K562 (cell line): ENCODE measurements around the gene EIF2AK3. TPM values are rescaled to one million over a fixed set of nuclear protein-coding genes. Genes with fewer than 3 reads are reported as not detected.
A peak's percentile ranks its signal among the peaks of the same experiment; 100 is the strongest.
"Not testable (repeated sequence)": the region's sequence is repeated elsewhere in the genome, so short reads cannot be mapped to it uniquely, and the experiment has no call there.

Experiments
- ATAC-seq: fragments of 200-7000 bp; cut with Tn5 transposase; 3 replicates; pipeline ENCODE4 v1.9.1; 2020; ENCODE audit warnings: moderate library complexity
- BruUV-seq: library from RNA; stranded (reverse); fragments of 400-500 nt; replicated peaks from 2 replicates; lab custom pipeline; 2021; lab: Mats Ljungman, UMichigan
- CTCF ChIA-PET: fragments of 300-600 bp; formaldehyde crosslinking; extraction: SDS; loops from one replicate; lab custom pipeline; 2021; ENCODE audit warnings: low intra/inter-chr PET ratio; lab: Yijun Ruan, JAX
- POLR2A ChIA-PET: fragments of 300-600, 350-650 bp; sonication (Branson Sonifier 250); formaldehyde crosslinking; extraction: SDS; loops from one replicate; lab custom pipeline; 2021; ENCODE audit warnings: antibody characterized with exemption, inconsistent platforms; lab: Yijun Ruan, JAX
- DNase-seq, 4 experiments: peaks; one replicate each; pipeline versions ENCODE4 v3.0.0 to v3.0.0-alpha.2; 2011 to 2018; ENCODE audit warnings: low spot score in 3 of 4, mixed read lengths in 3 of 4; ENCODE audit errors: extremely low read depth in 1 of 4
- FAIRE-seq: peaks from 2 replicates; lab custom pipeline; 2011; peaks lifted over from hg19 to GRCh38; lab: Jason Lieb, UNC
- H2AFZ ChIP-seq: 2 replicates; pipeline ENCODE4 v1.6.0; 2011; ENCODE audit warnings: low read depth, low read length, control low read depth, inconsistent platforms
- H3K27ac ChIP-seq: fragments of 200-600 bp; 3 replicates; pipeline ENCODE4 v1.8.0; 2011; ENCODE audit warnings: low read depth, mild to moderate bottlenecking, control low read depth, inconsistent platforms, low read length, moderate library complexity, mixed read lengths; ENCODE audit errors: extremely low read depth
- H3K27me3 ChIP-seq, 2 experiments: fragments of 300-600 bp in 1 of 2; 2 replicates in 1 of 2; 3 replicates in 1 of 2; pipeline versions ENCODE4 v1.6.0 to v1.8.0; 2011; ENCODE audit warnings: inconsistent platforms in 2 of 2, low read length in 2 of 2, mild to moderate bottlenecking in 1 of 2, mixed read lengths in 1 of 2, moderate library complexity in 1 of 2; ENCODE audit not compliant: control insufficient read depth in 2 of 2, insufficient read depth in 2 of 2
- H3K36me3 ChIP-seq: fragments of 300-600 bp; 3 replicates; pipeline ENCODE4 v1.8.0; 2011; ENCODE audit warnings: mild to moderate bottlenecking, low read length, inconsistent platforms; ENCODE audit not compliant: control insufficient read depth, insufficient read depth
- H3K4me1 ChIP-seq, 2 experiments: fragments of 200-600 bp in 1 of 2; replicated peaks in 1 of 2; 2 replicates in 1 of 2; 3 replicates in 1 of 2; pipeline versions ENCODE4 v1.5.1 to v1.8.0; 2011; ENCODE audit warnings: inconsistent platforms in 2 of 2, low read length in 2 of 2, mild to moderate bottlenecking in 1 of 2, mixed read lengths in 1 of 2, moderate library complexity in 1 of 2; ENCODE audit not compliant: control insufficient read depth in 2 of 2, insufficient read depth in 2 of 2
- H3K4me2 ChIP-seq: 2 replicates; pipeline ENCODE4 v1.6.1; 2011; ENCODE audit warnings: low read length, control low read depth, inconsistent platforms, mixed read lengths; ENCODE audit not compliant: insufficient read depth
- H3K4me3 ChIP-seq: fragments of 200-600 bp; sonication (generic), shearing (Covaris generic); 2 replicates; pipeline ENCODE4 v1.5.1; 2016; ENCODE audit warnings: control low read depth, inconsistent platforms
- H3K79me2 ChIP-seq: fragments of 200-600 bp; 3 replicates; pipeline ENCODE4 v1.8.0; 2011; ENCODE audit warnings: low read length, inconsistent platforms; ENCODE audit not compliant: control insufficient read depth, insufficient read depth
- H3K9ac ChIP-seq, 2 experiments: 2 replicates each; pipeline versions ENCODE4 v1.6.0 to v1.6.1; 2011; ENCODE audit warnings: low read depth in 2 of 2, low read length in 2 of 2, control low read depth in 1 of 2, inconsistent platforms in 1 of 2, mild to moderate bottlenecking in 1 of 2, mixed read lengths in 1 of 2; ENCODE audit not compliant: insufficient read depth in 1 of 2
- H3K9me1 ChIP-seq: one replicate; pipeline ENCODE4 v1.6.0; 2011; ENCODE audit warnings: inconsistent platforms, mild to moderate bottlenecking, low read length, moderate library complexity; ENCODE audit not compliant: control insufficient read depth, insufficient read depth
- H3K9me3 ChIP-seq: replicated peaks from 2 replicates; pipeline ENCODE4 v1.5.1; 2011; ENCODE audit warnings: low read depth, low read length, inconsistent platforms; ENCODE audit not compliant: control insufficient read depth, insufficient read depth
- H4K20me1 ChIP-seq: replicated peaks from 2 replicates; pipeline ENCODE4 v1.6.1; 2011; ENCODE audit warnings: low read length, inconsistent platforms, mixed read lengths; ENCODE audit not compliant: control insufficient read depth, insufficient read depth
- CC2D1A ChIP-seq: fragments of 450-650 bp; IDR thresholded peaks from 2 replicates; pipeline ENCODE4 v1.6.1; 2017; ENCODE audit warnings: mild to moderate bottlenecking
- GABPB1 ChIP-seq: sonication (generic); formaldehyde crosslinking; IDR thresholded peaks from 2 replicates; pipeline ENCODE4 v1.8.0; 2022; ENCODE audit warnings: mild to moderate bottlenecking, missing genetic modification reagents
- MTF1 ChIP-seq: fragments of 250-450 bp; sonication (Bioruptor Pico); IDR thresholded peaks from 2 replicates; pipeline ENCODE4 v1.9.0; 2021; ENCODE audit warnings: moderate library complexity, mild to moderate bottlenecking, inconsistent platforms, borderline replicate concordance
- OTX1 ChIP-seq: fragments of 450-650 bp; formaldehyde crosslinking; IDR thresholded peaks from 2 replicates; pipeline ENCODE4 v1.4.0; 2022; ENCODE audit warnings: mild to moderate bottlenecking
- SMARCB1 ChIP-seq: IDR thresholded peaks from 2 replicates; pipeline ENCODE4 v1.6.1; 2011; ENCODE audit warnings: improper control_type of control experiment, low read depth; ENCODE audit not compliant: insufficient read length
- ZBTB1 ChIP-seq: sonication (generic); formaldehyde crosslinking; IDR thresholded peaks from 2 replicates; pipeline ENCODE4 v1.8.1; 2023; ENCODE audit warnings: missing genetic modification reagents, low read depth, mild to moderate bottlenecking, borderline replicate concordance
- ZNF263 ChIP-seq: sonication (generic); formaldehyde crosslinking; IDR thresholded peaks from 2 replicates; pipeline ENCODE4 v1.8.0; 2022; ENCODE audit warnings: mild to moderate bottlenecking, missing genetic modification reagents, borderline replicate concordance
- WGBS: fragments of 100-300 bp; shearing (Covaris generic); methylation state at CpG from one replicate; pipeline ENCODE4 v1.1.6; 2016; ENCODE audit warnings: low coverage, mixed read lengths; ENCODE audit not compliant: insufficient coverage; ENCODE audit errors: missing lambda C conversion rate; 5-methylcytosine and 5-hydroxymethylcytosine counted together
- in situ Hi-C: fragments of 300-500 bp; cut with MboI; formaldehyde crosslinking; loops from 4 replicates; pipeline ENCODE4 v1.15.0; 2018; ENCODE audit warnings: inconsistent platforms, mixed read lengths
- intact Hi-C: fragments of 100-400 bp; cut with micrococcal nuclease; formaldehyde crosslinking; loops from 2 replicates; pipeline ENCODE4 v1.14.2; 2022
- polyA plus RNA-seq, 8 experiments: library from polyadenylated mRNA; depleted of rRNA in 4 of 8; stranded (reverse) in 5 of 8; unstranded in 3 of 8; fragments of >200 nt; fragmentation: Nextera tagmentation in 2 of 8; fragmentation: Illumina TruSeq in 1 of 8; extraction: Ambion mirVana in 2 of 8; extraction: Trizol in 1 of 8; gene quantifications; 2 replicates each; pipeline versions ENCODE4 v1.2.1 to v1.2.3, GENCODE V29; 2011 to 2014; ENCODE audit warnings: inconsistent platforms in 1 of 8, missing spikeins in 1 of 8
- total RNA-seq, 7 experiments: library from RNA; depleted of rRNA in 6 of 7; stranded (reverse); fragments of >200 nt in 6 of 7; fragmentation: Illumina TruSeq in 2 of 7; extraction: Trizol in 2 of 7; gene quantifications; 2 replicates each; pipeline versions ENCODE4 v1.2.1 to v1.2.3, GENCODE V29; 2011 to 2021; ENCODE audit warnings: low replicate concordance in 1 of 7

Gene EIF2AK3
- total and polyA plus RNA-seq, 9 of the 15 experiments (the other 6 are each of a cell fraction or from before 2014, with no cell fraction given) = 1.7 to 11.6 (median 7.4) TPM

DNA sequence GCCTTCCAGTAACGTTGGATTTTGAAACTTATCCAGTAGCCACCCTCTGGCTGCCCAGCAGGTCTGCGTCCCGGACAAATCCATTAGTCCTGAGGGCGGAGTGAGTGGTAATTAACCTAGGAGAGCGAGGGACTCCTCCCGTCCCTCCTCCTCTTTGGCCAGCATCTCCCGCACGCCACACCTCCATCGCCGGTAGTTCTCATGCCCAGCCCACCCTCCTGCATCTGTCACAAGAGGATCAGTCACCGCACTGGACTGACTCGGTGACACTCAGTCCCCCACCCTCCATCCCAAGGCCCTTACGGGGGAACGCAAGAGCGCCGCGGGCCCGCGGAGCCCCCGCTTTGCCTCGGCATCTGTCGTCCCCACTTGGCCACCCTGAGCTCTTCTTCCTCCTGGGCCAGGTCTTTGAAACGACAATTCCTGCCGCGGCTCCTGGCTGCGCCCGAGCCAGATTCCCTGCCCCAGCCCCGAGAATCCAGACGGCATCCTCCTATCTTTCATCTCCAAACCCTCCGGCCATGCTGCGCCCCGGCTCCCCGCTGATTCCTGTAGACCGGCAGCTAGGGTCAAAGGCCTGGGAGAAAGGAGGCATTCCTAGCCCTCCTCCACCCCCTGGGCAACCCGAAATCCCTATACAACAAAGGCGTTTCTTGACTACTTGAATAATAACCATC is 77.5 kb downstream of the EIF2AK3 start:
- WGBS = 20% methylated on average over 18 of the region's 36 CpGs
- CTCF ChIA-PET = no interaction called here
- POLR2A ChIA-PET = interaction anchor here (0.6 kb wide), 3 partner anchors 11 to 184 kb away, joined by 3 read pairs; no protein-coding TSS in a partner anchor

DNA sequence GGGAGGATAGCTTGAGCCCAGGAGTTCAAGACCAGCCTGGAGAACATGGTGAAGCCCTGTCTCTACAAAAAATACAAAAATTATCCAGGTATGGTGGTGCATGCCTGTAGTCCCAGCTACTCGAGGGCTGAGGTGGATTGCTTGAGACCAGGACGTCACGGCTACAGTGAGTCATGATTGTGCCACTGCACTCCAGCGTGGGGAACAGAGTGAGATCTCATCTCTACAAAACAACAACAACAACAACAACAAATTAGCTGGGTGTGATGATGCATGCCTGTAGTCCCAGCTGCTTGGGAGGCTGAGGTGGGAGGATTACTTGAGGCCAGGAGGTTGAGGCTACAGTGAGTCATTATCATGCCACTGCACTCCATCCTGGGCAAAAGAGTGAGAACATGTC is 81.0 kb downstream of the EIF2AK3 start:
- CTCF ChIA-PET, BruUV-seq, POLR2A ChIA-PET, H3K36me3 ChIP-seq, H3K4me2 ChIP-seq, intact Hi-C loops, H3K27ac ChIP-seq, H4K20me1 ChIP-seq, H2AFZ ChIP-seq, FAIRE-seq, in situ Hi-C loops, H3K9ac ChIP-seq, H3K9me3 ChIP-seq, H3K4me1 ChIP-seq, H3K9me1 ChIP-seq, H3K4me3 ChIP-seq, H3K79me2 ChIP-seq, DNase-seq, ATAC-seq: not testable (repeated sequence)
- peaks cover 8 to 13% of the 10 kb centered on the region in 2 experiments; a peak in 4 of 5 replicates for H3K27me3 ChIP-seq
- WGBS = 6% methylated on average over 4 of the region's 4 CpGs

More for the DNA sequence above, 77.5 kb downstream of the EIF2AK3 start:
- Histone ChIP-seq H2AFZ (no peak overlapping the region), H3K9ac (no peak overlapping the region; a peak in 1 of 4 replicates), H3K9me3 (no peaks in the 10 kb centered on the region; the same call in 1 of the 2 replicates), H3K4me3 (no peak overlapping the region), H4K20me1 (no peaks in the 10 kb centered on the region), H3K4me1 (peaks cover 2 to 6% of the 10 kb centered on the region in 2 experiments; a peak in 3 of 5 replicates), H3K27ac (no peak overlapping the region), H3K27me3 (peaks cover 8 to 13% of the 10 kb centered on the region in 2 experiments; a peak in 4 of 5 replicates), H3K79me2 (no peaks in the 10 kb centered on the region), H3K4me2 (no peak overlapping the region), H3K9me1 (no peaks in the 10 kb centered on the region), H3K36me3 (no peaks in the 10 kb centered on the region)
- in situ Hi-C loops = no loop called here
- intact Hi-C loops = loop anchor here (5.0 kb wide), 1 partner anchor 362 kb away; no protein-coding TSS in a partner anchor
- no peak for ATAC-seq
- FAIRE-seq = no peak
- no peak for DNase-seq
- TF ChIP-seq ZNF263 (peak; percentile 71), OTX1 (CRISPR knock-in tag) (no peak), MTF1 (CRISPR knock-in tag) (no peak), CC2D1A (no peak), SMARCB1 (no peak), ZBTB1 (no peak), GABPB1 (no peak)
- no TSS peak for BruUV-seq
